ENCODE data around the gene NBR1.
"Not testable (repeated sequence)": the region's sequence is repeated elsewhere in the genome, so short reads cannot be mapped to it uniquely, and the experiment has no call there.

The NBR1 gene

GRCh38 chr17:43216369-43216761 is 45.4 kb downstream of the NBR1 start:
- no peak for DNase-seq (ENCODE audit: low read depth, low spot score)

- no peak for DNase-seq (ENCODE audit: low read depth, low spot score)
Measured at GRCh38 chr17:43216762-43217613, 46.0 kb downstream of the NBR1 start.

GRCh38 chr17:43217614-43218087 is 46.6 kb downstream of the NBR1 start:
- no peak for DNase-seq (ENCODE audit: low read depth, low spot score)

GRCh38 chr17:43219001-43219400 is 48.0 kb downstream of the NBR1 start:
- DNase-seq (ENCODE audit: low read depth, low spot score), result no peak

- no peak for DNase-seq (ENCODE audit: low read depth, low spot score)
Measured at GRCh38 chr17:43219746-43220380, 48.8 kb downstream of the NBR1 start.

- DNase-seq (ENCODE audit: low read depth, low spot score), result no peak
Measured at GRCh38 chr17:43220511-43221125, 49.6 kb downstream of the NBR1 start.

- no peak for DNase-seq (ENCODE audit: low read depth, low spot score)
Measured at GRCh38 chr17:43224146-43224705, 53.2 kb downstream of the NBR1 start.

- no peak for DNase-seq (ENCODE audit: low read depth, low spot score)
Measured at GRCh38 chr17:43226393-43226792, 55.4 kb downstream of the NBR1 start.

GRCh38 chr17:43228020-43228782 is 57.2 kb downstream of the NBR1 start, which contains the start of gene CCDC200:
Gene CCDC200, minus strand, starts transcription at chr17:43228623. Its CDS starts 69 bp downstream, at chr17:43228554.
- DNase-seq (ENCODE audit: low read depth, low spot score), result not testable (repeated sequence)

GRCh38 chr17:43231205-43232020 is 60.4 kb downstream of the NBR1 start:
- not testable (repeated sequence) for DNase-seq (ENCODE audit: low read depth, low spot score)

- DNase-seq (ENCODE audit: low read depth, low spot score), result not testable (repeated sequence)
Measured at GRCh38 chr17:43232021-43232699, 61.1 kb downstream of the NBR1 start.

- not testable (repeated sequence) for DNase-seq (ENCODE audit: low read depth, low spot score)
Measured at GRCh38 chr17:43233263-43233662, 62.2 kb downstream of the NBR1 start.

- DNase-seq (ENCODE audit: low read depth, low spot score), result not testable (repeated sequence)
Measured at GRCh38 chr17:43233877-43234276, 62.9 kb downstream of the NBR1 start, which contains the start of gene RNU2-1. Gene RNU2-1, minus strand, starts transcription at chr17:43233977.

GRCh38 chr17:43239597-43239996 is 68.6 kb downstream of the NBR1 start:
- DNase-seq (ENCODE audit: low read depth, low spot score), result not testable (repeated sequence)

- DNase-seq (ENCODE audit: low read depth, low spot score), result not testable (repeated sequence)
Measured at GRCh38 chr17:43240596-43241352, 69.8 kb downstream of the NBR1 start.

GRCh38 chr17:43246456-43246855 is 75.4 kb downstream of the NBR1 start:
- not testable (repeated sequence) for DNase-seq (ENCODE audit: low read depth, low spot score)
